Astrocyte of the cerebellum (primary cell): ENCODE results near the gene ADCY1.
"Not testable (repeated sequence)": the region's sequence is repeated elsewhere in the genome, so short reads cannot be mapped to it uniquely, and the experiment has no call there.

Experiments used
- DNase-seq: peaks from one replicate; pipeline ENCODE4 v3.0.0-alpha.2; 2011; ENCODE audit warnings: low read depth
- H3K4me3 ChIP-seq: 2 replicates; pipeline ENCODE4 v1.5.1; 2011; ENCODE audit warnings: mild to moderate bottlenecking, low read depth, low read length, moderate library complexity
- CTCF ChIP-seq: IDR thresholded peaks from 2 replicates; pipeline ENCODE4 v1.5.1; 2012; ENCODE audit warnings: low read length, low read depth, moderate library complexity, mild to moderate bottlenecking; ENCODE audit errors: missing control alignments
- in situ Hi-C: cut with HindIII; loops from 2 replicates; pipeline ENCODE4 v1.10.0; 2017; ENCODE audit warnings: low sequenced_read_pairs

ADCY1 gene

GRCh38 chr7:45573661-45574415 is at the start of gene ADCY1:
Gene ADCY1, plus strand, starts transcription at chr7:45574368. Its CDS starts 176 bp downstream, at chr7:45574544.
- in situ Hi-C loops, result no loop called here
- no peak for TF ChIP-seq CTCF
- no peak for DNase-seq

GRCh38 chr7:45524445-45524844 is 49.7 kb upstream of the ADCY1 start:
- TF ChIP-seq CTCF, result no peak
- in situ Hi-C loops, result no loop called here
- DNase-seq, result no peak
- H3K4me3 ChIP-seq, result no peak overlapping the region

More at GRCh38 chr7:45573661-45574415, at the start of gene ADCY1:
- H3K4me3 ChIP-seq, result peak within 1 kb of the TSS; percentile 50

GRCh38 chr7:45525057-45525456 is 49.1 kb upstream of the ADCY1 start:
- TF ChIP-seq CTCF, result no peak
- in situ Hi-C loops, result no loop called here
- DNase-seq, result no peak
- H3K4me3 ChIP-seq, result no peak overlapping the region

- in situ Hi-C loops, result no loop called here
- TF ChIP-seq CTCF, result no peak
- DNase-seq, result no peak
- H3K4me3 ChIP-seq, result no peak overlapping the region
Observed at GRCh38 chr7:45543473-45543872, 30.7 kb upstream of the ADCY1 start.

- in situ Hi-C loops, H3K4me3 ChIP-seq, DNase-seq: not testable (repeated sequence)
Observed at GRCh38 chr7:45545105-45545710, 29.0 kb upstream of the ADCY1 start.

GRCh38 chr7:45548917-45549316 is 25.3 kb upstream of the ADCY1 start:
- H3K4me3 ChIP-seq, in situ Hi-C loops, DNase-seq: not testable (repeated sequence)

- DNase-seq, result no peak
- H3K4me3 ChIP-seq, result no peak overlapping the region
- in situ Hi-C loops, result no loop called here
- no peak for TF ChIP-seq CTCF
Observed at GRCh38 chr7:45563401-45563800, 10.8 kb upstream of the ADCY1 start.
